Panc1 (cell line): ENCODE results near the gene CYP39A1. TPM values are rescaled to one million over a fixed set of nuclear protein-coding genes. Genes with fewer than 3 reads are reported as not detected.

Source experiments
- ATAC-seq: fragments of 200-7000 bp; cut with Tn5 transposase; 2 replicates; pipeline ENCODE4 v1.9.1; 2020; ENCODE audit warnings: mild to moderate bottlenecking, moderate library complexity
- BruUV-seq: library from RNA; stranded (reverse); fragments of 400-500 nt; replicated peaks from 2 replicates; lab custom pipeline; 2021; lab: Mats Ljungman, UMichigan
- CTCF ChIA-PET: fragments of 300-600 bp; sonication (Branson Sonifier 250); formaldehyde crosslinking; loops from one replicate; lab custom pipeline; 2022; ENCODE audit warnings: antibody characterized with exemption; lab: Charles Lee
- POLR2A ChIA-PET: fragments of 300-600 bp; sonication (Branson Sonifier 250); formaldehyde crosslinking; loops from one replicate; lab custom pipeline; 2022; ENCODE audit warnings: antibody characterized with exemption; lab: Charles Lee
- DNase-seq: peaks from one replicate; pipeline ENCODE4 v3.0.0-alpha.2; 2010; ENCODE audit warnings: low read depth, low spot score
- H3K27ac ChIP-seq: 2 replicates; pipeline ENCODE4 v1.5.1; 2011; ENCODE audit warnings: mild to moderate bottlenecking, low read length, inconsistent platforms
- H3K27me3 ChIP-seq: fragments of 200-500 bp; sonication (Bioruptor generic); 2 replicates; pipeline ENCODE4 v1.6.0; 2014; ENCODE audit warnings: low read length, inconsistent platforms; ENCODE audit not compliant: control insufficient read depth, insufficient read depth
- H3K36me3 ChIP-seq: fragments of 200-500 bp; sonication (Bioruptor generic); 2 replicates; pipeline ENCODE4 v1.5.1; 2014; ENCODE audit warnings: inconsistent platforms, mild to moderate bottlenecking, low read length, moderate library complexity; ENCODE audit not compliant: control insufficient read depth, insufficient read depth
- H3K4me1 ChIP-seq: 2 replicates; pipeline ENCODE4 v1.5.1; 2011; ENCODE audit warnings: inconsistent platforms, mild to moderate bottlenecking, low read length, moderate library complexity; ENCODE audit not compliant: control insufficient read depth, insufficient read depth
- H3K4me3 ChIP-seq, 2 experiments: 2 replicates each; pipeline ENCODE4 v1.5.1; 2011 to 2012; ENCODE audit warnings: low read depth in 2 of 2, low read length in 2 of 2, mild to moderate bottlenecking in 2 of 2, inconsistent platforms in 1 of 2, moderate library complexity in 1 of 2
- H3K9me3 ChIP-seq: fragments of 200-500 bp; sonication (Bioruptor generic); 2 replicates; pipeline ENCODE4 v1.5.1; 2014; ENCODE audit warnings: low read depth, mild to moderate bottlenecking, inconsistent platforms, low read length, moderate library complexity; ENCODE audit not compliant: control insufficient read depth, insufficient read depth
- CTCF ChIP-seq: fragments of 450-650 bp; IDR thresholded peaks from 2 replicates; pipeline ENCODE4 v1.5.1; 2017; ENCODE audit warnings: mild to moderate bottlenecking
- POLR2AphosphoS5 ChIP-seq: IDR thresholded peaks from 2 replicates; pipeline ENCODE4 v1.6.1; 2012; ENCODE audit warnings: mild to moderate bottlenecking, low read depth, low read length, moderate library complexity
- REST ChIP-seq, 2 experiments: IDR thresholded peaks; 2 replicates each; pipeline ENCODE4 v1.6.1; 2011 to 2012; ENCODE audit warnings: low read depth in 2 of 2, control low read depth in 1 of 2, low read length in 1 of 2, mild to moderate bottlenecking in 1 of 2, moderate library complexity in 1 of 2; ENCODE audit not compliant: insufficient read depth in 1 of 2
- SIN3A ChIP-seq: IDR thresholded peaks from 2 replicates; pipeline ENCODE4 v1.6.1; 2012; ENCODE audit warnings: low read depth, mild to moderate bottlenecking, low read length, moderate library complexity, borderline replicate concordance; ENCODE audit not compliant: insufficient read depth
- TCF7L2 ChIP-seq: IDR thresholded peaks from 2 replicates; pipeline ENCODE4 v1.6.1; 2011; ENCODE audit warnings: mild to moderate bottlenecking, low read depth, low read length, inconsistent platforms
- in situ Hi-C: cut with HindIII; loops from 2 replicates; pipeline ENCODE4 v1.10.0; 2016; ENCODE audit warnings: low sequenced_read_pairs, low pct_unique_long_range_greater_than_20kb
- intact Hi-C: fragments of 100-400 bp; cut with micrococcal nuclease; formaldehyde crosslinking; loops from one replicate; pipeline ENCODE4 v1.10.0; 2022; ENCODE audit not compliant: unreplicated experiment
- total RNA-seq: library from RNA; stranded (reverse); gene quantifications from one replicate; pipeline ENCODE4 v1.2.1, GENCODE V29; 2021; ENCODE audit not compliant: unreplicated experiment

The CYP39A1 gene
- total RNA-seq, 1 experiment from 2014 or later = 0.72 TPM

- in situ Hi-C loops (no loop called here), intact Hi-C loops (no loop called here)
- ATAC-seq (no peak), DNase-seq (no peak)
- ChIA-PET CTCF (no interaction called here), POLR2A (no interaction called here)
- Histone ChIP-seq H3K36me3 (no peaks in the 10 kb centered on the region), H3K27ac (no peak overlapping the region), H3K27me3 (peaks cover 24% of the 10 kb centered on the region), H3K4me1 (peaks cover 9% of the 10 kb centered on the region), H3K9me3 (no peaks in the 10 kb centered on the region), H3K4me3 (no peak overlapping the region)
- no TSS peak for BruUV-seq
- TF ChIP-seq POLR2AphosphoS5 (no peak), CTCF (peak; percentile 63), REST (IDR thresholded peaks at IDR 0.05; ENCODE audit: insufficient read depth in 1 of 2, low read depth in 2 of 2, low read length in 1 of 2) (no peak)
These were observed 3.2 kb upstream of the CYP39A1 start for GRCh38 chr6:46655803-46656202.

GRCh38 chr6:46653439-46654195 lies 999 bp upstream of the CYP39A1 start:
- POLR2A ChIA-PET = no interaction called here
- Histone ChIP-seq H3K4me1 (peaks cover 9% of the 10 kb centered on the region), H3K9me3 (no peaks in the 10 kb centered on the region), H3K27ac (no peak overlapping the region), H3K36me3 (no peaks in the 10 kb centered on the region), H3K4me3 (peak overlapping the region; percentile 70 to 94), H3K27me3 (peaks cover 24% of the 10 kb centered on the region)
- BruUV-seq = no TSS peak
- intact Hi-C loops = no loop called here
- TF ChIP-seq POLR2AphosphoS5 (no peak), CTCF (no peak), REST (IDR thresholded peaks at IDR 0.05; ENCODE audit: insufficient read depth in 1 of 2, low read depth in 2 of 2, low read length in 1 of 2) (no peak), TCF7L2 (no peak), SIN3A (no peak)
- in situ Hi-C loops = no loop called here
- CTCF ChIA-PET = no interaction called here
- no peak for DNase-seq
- no peak for ATAC-seq
